Smooth muscle cell (in vitro differentiated cells): ENCODE measurements around the gene SAXO1. TPM values are rescaled to one million over a fixed set of nuclear protein-coding genes. Genes with fewer than 3 reads are reported as not detected.

Experiments
- DNase-seq: peaks from one replicate; lab custom pipeline; 2025; ENCODE audit not compliant: unreplicated experiment; lab: John Stamatoyannopoulos, UW
- H2AFZ ChIP-seq: fragments of 200-600 bp; sonication (generic); 2 replicates; pipeline ENCODE4 v1.6.0; 2016; ENCODE audit warnings: antibody characterized with exemption, low read depth, mild to moderate bottlenecking
- H3F3A ChIP-seq: fragments of 200-600 bp; sonication (generic); 2 replicates; pipeline ENCODE4 v1.6.0; 2017; ENCODE audit warnings: antibody characterized with exemption, low read depth
- H3K27ac ChIP-seq: fragments of 200-600 bp; sonication (generic); 2 replicates; pipeline ENCODE4 v1.5.1; 2016; ENCODE audit warnings: low read depth, mild to moderate bottlenecking
- H3K27me3 ChIP-seq: fragments of 200-600 bp; sonication (generic); 2 replicates; pipeline ENCODE4 v1.6.1; 2016; ENCODE audit warnings: low read depth, mild to moderate bottlenecking
- H3K36me3 ChIP-seq: fragments of 200-600 bp; sonication (generic); 2 replicates; pipeline ENCODE4 v1.5.1; 2016; ENCODE audit warnings: low read depth
- H3K4me1 ChIP-seq: fragments of 200-600 bp; sonication (generic); 2 replicates; pipeline ENCODE4 v1.5.1; 2016; ENCODE audit warnings: low read depth
- H3K4me2 ChIP-seq: fragments of 200-600 bp; sonication (generic); 2 replicates; pipeline ENCODE4 v1.6.0; 2016; ENCODE audit warnings: mild to moderate bottlenecking
- H3K4me3 ChIP-seq: fragments of 200-600 bp; sonication (generic); 2 replicates; pipeline ENCODE4 v1.5.1; 2016; ENCODE audit warnings: mild to moderate bottlenecking
- H3K79me2 ChIP-seq: fragments of 200-600 bp; sonication (generic); 2 replicates; pipeline ENCODE4 v1.6.0; 2016; ENCODE audit warnings: low read depth, mild to moderate bottlenecking
- H3K9ac ChIP-seq: fragments of 200-600 bp; sonication (generic); 2 replicates; pipeline ENCODE4 v1.6.0; 2016; ENCODE audit warnings: low read depth
- H3K9me3 ChIP-seq: fragments of 200-600 bp; sonication (generic); replicated peaks from 2 replicates; pipeline ENCODE4 v1.5.1; 2016; ENCODE audit warnings: low read depth
- H4K20me1 ChIP-seq: fragments of 200-600 bp; sonication (generic); 2 replicates; pipeline ENCODE4 v1.6.0; 2016; ENCODE audit warnings: low read depth
- WGBS: methylation state at CpG from one replicate; pipeline ENCODE4 v1.1.7; 2016; ENCODE audit warnings: low lambda C conversion rate; 5-methylcytosine and 5-hydroxymethylcytosine counted together
- polyA plus RNA-seq: library from polyadenylated mRNA; unstranded; fragments of >200 nt; fragmentation: Nextera tagmentation; extraction: Ambion mirVana; gene quantifications from 2 replicates; pipeline ENCODE4 v1.2.1, GENCODE V29; 2016
- total RNA-seq: library from RNA; depleted of rRNA; stranded (reverse); fragments of >200 nt; gene quantifications from 2 replicates; pipeline ENCODE4 v1.2.3, GENCODE V29; 2014
- TF ChIP-seq, protein P1 (sequence below): fragments of 200-600 bp; sonication (generic); IDR thresholded peaks from 2 replicates; pipeline ENCODE4 v1.5.1; 2017; ENCODE audit warnings: borderline replicate concordance, mild to moderate bottlenecking, antibody characterized with exemption; ENCODE audit not compliant: insufficient read depth, poor library complexity, severe bottlenecking

SAXO1 gene
- total and polyA plus RNA-seq, 2 experiments from 2014 or later, result 0.08 TPM; not detected in 1

DNA sequence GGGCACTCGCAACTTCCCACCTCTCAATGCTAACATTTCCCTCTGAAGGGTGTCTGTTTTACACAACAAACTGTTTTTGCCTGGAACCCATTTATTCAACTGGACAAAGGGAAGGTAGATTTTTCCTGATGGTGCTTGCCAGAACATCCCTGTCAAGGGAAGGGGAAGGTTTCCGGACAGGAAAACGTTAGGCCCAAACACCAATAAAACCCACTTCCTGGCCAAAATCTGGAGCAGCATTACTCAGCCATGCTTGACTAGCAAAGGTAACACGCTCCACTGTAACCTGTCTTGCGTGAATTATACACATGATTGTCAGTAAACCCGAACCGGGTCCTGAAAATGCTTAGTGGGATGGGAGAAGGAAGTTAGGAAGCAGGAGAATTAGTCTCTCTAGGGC, 90.2 kb downstream of the SAXO1 start:
- TF ChIP-seq, protein P1, sequence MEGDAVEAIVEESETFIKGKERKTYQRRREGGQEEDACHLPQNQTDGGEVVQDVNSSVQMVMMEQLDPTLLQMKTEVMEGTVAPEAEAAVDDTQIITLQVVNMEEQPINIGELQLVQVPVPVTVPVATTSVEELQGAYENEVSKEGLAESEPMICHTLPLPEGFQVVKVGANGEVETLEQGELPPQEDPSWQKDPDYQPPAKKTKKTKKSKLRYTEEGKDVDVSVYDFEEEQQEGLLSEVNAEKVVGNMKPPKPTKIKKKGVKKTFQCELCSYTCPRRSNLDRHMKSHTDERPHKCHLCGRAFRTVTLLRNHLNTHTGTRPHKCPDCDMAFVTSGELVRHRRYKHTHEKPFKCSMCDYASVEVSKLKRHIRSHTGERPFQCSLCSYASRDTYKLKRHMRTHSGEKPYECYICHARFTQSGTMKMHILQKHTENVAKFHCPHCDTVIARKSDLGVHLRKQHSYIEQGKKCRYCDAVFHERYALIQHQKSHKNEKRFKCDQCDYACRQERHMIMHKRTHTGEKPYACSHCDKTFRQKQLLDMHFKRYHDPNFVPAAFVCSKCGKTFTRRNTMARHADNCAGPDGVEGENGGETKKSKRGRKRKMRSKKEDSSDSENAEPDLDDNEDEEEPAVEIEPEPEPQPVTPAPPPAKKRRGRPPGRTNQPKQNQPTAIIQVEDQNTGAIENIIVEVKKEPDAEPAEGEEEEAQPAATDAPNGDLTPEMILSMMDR, result no peak
- no peak for DNase-seq
- Histone ChIP-seq H3K4me1 (peaks cover 4% of the 10 kb centered on the region), H3K4me3 (no peak overlapping the region), H3K27ac (no peak overlapping the region), H3K27me3 (no peaks in the 10 kb centered on the region), H3K79me2 (no peaks in the 10 kb centered on the region), H4K20me1 (no peaks in the 10 kb centered on the region), H2AFZ (no peak overlapping the region), H3K4me2 (no peak overlapping the region), H3K36me3 (no peaks in the 10 kb centered on the region), H3K9ac (no peak overlapping the region), H3F3A (no peaks in the 10 kb centered on the region), H3K9me3 (no peaks in the 10 kb centered on the region)
- WGBS, result 91% methylated on average over 7 of the region's 7 CpGs

DNA sequence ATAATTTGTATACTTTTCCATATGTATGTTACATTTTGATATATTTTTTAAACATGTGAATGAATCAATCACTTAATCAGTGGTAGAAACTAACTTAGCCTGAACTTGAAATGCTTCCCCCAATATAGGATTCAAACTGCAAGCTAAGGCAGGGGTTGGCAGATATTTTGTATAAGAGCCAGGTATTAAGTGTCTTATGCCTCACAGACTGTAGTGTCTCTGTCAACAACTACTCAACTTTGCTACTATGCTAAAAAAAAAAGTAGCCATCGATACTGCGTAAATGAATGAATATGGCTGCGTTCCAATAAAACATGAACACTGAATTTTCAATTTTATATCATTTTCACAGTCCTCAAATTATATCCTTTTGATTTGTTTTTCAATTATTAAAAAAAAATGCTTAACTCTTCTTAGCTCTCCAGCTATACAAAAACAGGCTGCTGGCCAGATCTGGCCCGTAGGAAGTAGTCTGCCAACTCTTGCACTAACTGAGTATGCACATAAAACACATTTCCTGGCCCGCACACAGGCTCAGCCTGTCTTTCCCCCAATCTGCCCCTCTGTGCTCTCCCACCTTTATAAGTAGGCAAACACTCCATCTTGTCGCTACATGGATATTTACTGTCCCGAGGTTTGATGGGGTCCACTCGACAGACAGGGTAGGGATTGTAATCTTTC, 91.8 kb downstream of the SAXO1 start:
- DNase-seq, result no peak
- Histone ChIP-seq H3K4me1 (peaks cover 5% of the 10 kb centered on the region), H2AFZ (no peak overlapping the region), H3K9me3 (no peaks in the 10 kb centered on the region), H3K79me2 (no peaks in the 10 kb centered on the region), H3F3A (no peaks in the 10 kb centered on the region), H3K36me3 (no peaks in the 10 kb centered on the region), H4K20me1 (no peaks in the 10 kb centered on the region), H3K27me3 (no peaks in the 10 kb centered on the region), H3K27ac (no peak overlapping the region), H3K4me3 (no peak overlapping the region), H3K4me2 (no peak overlapping the region), H3K9ac (no peak overlapping the region)
- TF ChIP-seq, protein P1, result no peak
- 98% methylated on average over 8 of the region's 8 CpGs for WGBS

DNA sequence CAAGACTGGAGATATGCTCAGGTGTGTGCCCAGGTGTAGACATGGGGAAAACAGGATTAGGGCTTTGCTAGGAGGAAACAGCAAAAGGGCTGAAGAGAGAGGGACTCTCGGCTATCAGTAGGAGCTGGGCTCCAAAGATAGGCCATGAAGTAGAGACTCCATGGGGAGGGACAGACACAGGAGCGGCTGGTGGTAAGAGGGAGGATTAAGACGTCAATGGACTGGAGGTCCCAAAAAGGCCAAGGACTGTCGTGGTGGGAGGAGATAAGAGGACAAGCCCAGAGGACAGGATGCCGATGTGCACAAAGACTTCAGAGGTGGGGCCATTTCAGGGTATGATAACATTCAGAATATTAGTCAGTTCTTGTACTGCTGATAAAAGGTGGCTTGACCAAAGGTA, 93.1 kb downstream of the SAXO1 start:
- H3K4me3 ChIP-seq, result no peak overlapping the region
- H3K27me3 ChIP-seq, result no peaks in the 10 kb centered on the region
- TF ChIP-seq, protein P1, result no peak
- H3K4me2 ChIP-seq, result no peak overlapping the region
- H3F3A ChIP-seq, result no peaks in the 10 kb centered on the region
- WGBS, result 91% methylated on average over 5 of the region's 5 CpGs
- H3K36me3 ChIP-seq, result no peaks in the 10 kb centered on the region
- H3K9me3 ChIP-seq, result no peaks in the 10 kb centered on the region
- DNase-seq, result no peak
- H3K27ac ChIP-seq, result no peak overlapping the region
- no peak overlapping the region for H3K9ac ChIP-seq
- no peak overlapping the region for H2AFZ ChIP-seq
- no peaks in the 10 kb centered on the region for H3K79me2 ChIP-seq
- H3K4me1 ChIP-seq, result peaks cover 14% of the 10 kb centered on the region
- H4K20me1 ChIP-seq, result no peaks in the 10 kb centered on the region
